GM18505 (cell line): ENCODE data around the gene MTNR1B.

Experiments used
- ATAC-seq: cut with Tn5 transposase; IDR thresholded peaks from one replicate; pipeline ENCODE4 v1.9.1; 2021; ENCODE audit not compliant: unreplicated experiment
- POLR2A ChIP-seq: IDR thresholded peaks from 4 replicates; pipeline ENCODE4 v1.6.1; 2011; ENCODE audit warnings: borderline replicate concordance; ENCODE audit not compliant: insufficient read depth, insufficient read length; ENCODE audit errors: extremely low read depth

MTNR1B gene

GRCh38 chr11:92986585-92986984, 17.1 kb downstream of the MTNR1B start:
- ATAC-seq = no peak
- TF ChIP-seq POLR2A = no peak

GRCh38 chr11:92993004-92993403, 23.6 kb downstream of the MTNR1B start:
- no peak for TF ChIP-seq POLR2A
- ATAC-seq = no peak

- TF ChIP-seq POLR2A = no peak
- ATAC-seq = no peak
Measured at GRCh38 chr11:93000511-93001476, 31.3 kb downstream of the MTNR1B start.

- TF ChIP-seq POLR2A = no peak
- no peak for ATAC-seq
Measured at GRCh38 chr11:93001806-93002205, 32.4 kb downstream of the MTNR1B start.

GRCh38 chr11:93002380-93002779, 32.9 kb downstream of the MTNR1B start:
- no peak for TF ChIP-seq POLR2A
- no peak for ATAC-seq

GRCh38 chr11:93005239-93005638, 35.8 kb downstream of the MTNR1B start:
- no peak for TF ChIP-seq POLR2A
- no peak for ATAC-seq

- TF ChIP-seq POLR2A = no peak
- ATAC-seq = no peak
Measured at GRCh38 chr11:93013646-93014045, 44.2 kb downstream of the MTNR1B start.

- no peak for ATAC-seq
- TF ChIP-seq POLR2A = no peak
Measured at GRCh38 chr11:93016595-93016994, 47.1 kb downstream of the MTNR1B start.

- TF ChIP-seq POLR2A = no peak
- ATAC-seq = no peak
Measured at GRCh38 chr11:93017821-93018690, 48.6 kb downstream of the MTNR1B start.

GRCh38 chr11:93020248-93021046, 51.0 kb downstream of the MTNR1B start:
- no peak for TF ChIP-seq POLR2A
- no peak for ATAC-seq

GRCh38 chr11:93024369-93024768, 54.9 kb downstream of the MTNR1B start:
- no peak for TF ChIP-seq POLR2A
- no peak for ATAC-seq

GRCh38 chr11:93025558-93026255, 56.3 kb downstream of the MTNR1B start:
- TF ChIP-seq POLR2A = no peak
- no peak for ATAC-seq

- TF ChIP-seq POLR2A = no peak
- ATAC-seq = no peak
Measured at GRCh38 chr11:93028960-93029522, 59.6 kb downstream of the MTNR1B start.

- ATAC-seq = no peak
- TF ChIP-seq POLR2A = no peak
Measured at GRCh38 chr11:93031386-93031785, 61.9 kb downstream of the MTNR1B start.
